Measurements from ENCODE around the gene ME3. TPM values are rescaled to one million over a fixed set of nuclear protein-coding genes. Genes with fewer than 3 reads are reported as not detected.

Gene ME3
- total RNA-seq, 1 donor = 19.9 TPM

DNA sequence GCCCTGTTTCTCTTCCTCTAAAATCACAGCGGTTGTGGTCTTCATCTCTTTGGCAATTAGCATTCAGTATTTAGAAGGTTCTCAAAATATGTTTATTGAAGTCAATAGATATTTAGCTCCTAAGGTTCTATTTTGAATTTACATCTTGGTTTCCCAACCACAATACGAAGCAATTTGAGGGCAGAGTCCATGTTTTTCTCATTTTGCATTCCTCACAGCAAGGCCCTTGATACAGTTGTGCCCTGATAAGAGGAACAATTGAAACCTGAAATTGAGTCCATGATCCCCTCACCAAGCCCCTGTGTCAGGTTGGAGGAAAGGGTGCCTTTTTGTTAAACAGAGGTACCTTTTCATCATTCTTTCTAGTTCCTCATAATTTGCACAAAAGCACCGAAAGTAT lies 166.2 kb downstream of the ME3 start:
- TF ChIP-seq, protein P1, sequence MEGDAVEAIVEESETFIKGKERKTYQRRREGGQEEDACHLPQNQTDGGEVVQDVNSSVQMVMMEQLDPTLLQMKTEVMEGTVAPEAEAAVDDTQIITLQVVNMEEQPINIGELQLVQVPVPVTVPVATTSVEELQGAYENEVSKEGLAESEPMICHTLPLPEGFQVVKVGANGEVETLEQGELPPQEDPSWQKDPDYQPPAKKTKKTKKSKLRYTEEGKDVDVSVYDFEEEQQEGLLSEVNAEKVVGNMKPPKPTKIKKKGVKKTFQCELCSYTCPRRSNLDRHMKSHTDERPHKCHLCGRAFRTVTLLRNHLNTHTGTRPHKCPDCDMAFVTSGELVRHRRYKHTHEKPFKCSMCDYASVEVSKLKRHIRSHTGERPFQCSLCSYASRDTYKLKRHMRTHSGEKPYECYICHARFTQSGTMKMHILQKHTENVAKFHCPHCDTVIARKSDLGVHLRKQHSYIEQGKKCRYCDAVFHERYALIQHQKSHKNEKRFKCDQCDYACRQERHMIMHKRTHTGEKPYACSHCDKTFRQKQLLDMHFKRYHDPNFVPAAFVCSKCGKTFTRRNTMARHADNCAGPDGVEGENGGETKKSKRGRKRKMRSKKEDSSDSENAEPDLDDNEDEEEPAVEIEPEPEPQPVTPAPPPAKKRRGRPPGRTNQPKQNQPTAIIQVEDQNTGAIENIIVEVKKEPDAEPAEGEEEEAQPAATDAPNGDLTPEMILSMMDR (IDR thresholded peaks at IDR 0.05; ENCODE audit: insufficient read depth, low read depth, low read length) = no peak
- no peak for DNase-seq (ENCODE audit: low read depth)

DNA sequence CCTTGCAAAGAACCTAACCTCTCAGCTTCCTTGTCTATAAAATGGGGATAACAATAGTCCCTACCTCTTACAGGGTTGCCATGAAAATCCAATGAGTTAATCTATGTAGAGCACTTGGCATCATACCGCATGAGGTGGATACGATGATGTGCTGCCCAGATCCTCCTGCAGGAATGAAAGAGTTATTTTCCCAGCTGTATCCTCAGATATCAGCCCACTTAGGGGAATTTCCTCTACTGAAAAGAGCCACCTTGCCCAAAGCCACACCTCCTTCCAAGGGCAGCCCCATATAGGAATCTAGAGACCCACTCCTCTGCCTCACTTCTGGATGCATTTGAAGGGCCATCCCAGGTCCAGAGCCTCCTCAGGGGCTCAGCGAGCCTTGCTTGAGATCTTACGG lies 169.3 kb downstream of the ME3 start:
- H3K4me3 ChIP-seq (ENCODE audit: low read depth, low read length) = no peak overlapping the region
- no peak for DNase-seq (ENCODE audit: low read depth)
- TF ChIP-seq, protein P1 (IDR thresholded peaks at IDR 0.05; ENCODE audit: insufficient read depth, low read depth, low read length) = no peak

More for the DNA sequence above, 166.2 kb downstream of the ME3 start:
- no peak overlapping the region for H3K4me3 ChIP-seq (ENCODE audit: low read depth, low read length)

DNA sequence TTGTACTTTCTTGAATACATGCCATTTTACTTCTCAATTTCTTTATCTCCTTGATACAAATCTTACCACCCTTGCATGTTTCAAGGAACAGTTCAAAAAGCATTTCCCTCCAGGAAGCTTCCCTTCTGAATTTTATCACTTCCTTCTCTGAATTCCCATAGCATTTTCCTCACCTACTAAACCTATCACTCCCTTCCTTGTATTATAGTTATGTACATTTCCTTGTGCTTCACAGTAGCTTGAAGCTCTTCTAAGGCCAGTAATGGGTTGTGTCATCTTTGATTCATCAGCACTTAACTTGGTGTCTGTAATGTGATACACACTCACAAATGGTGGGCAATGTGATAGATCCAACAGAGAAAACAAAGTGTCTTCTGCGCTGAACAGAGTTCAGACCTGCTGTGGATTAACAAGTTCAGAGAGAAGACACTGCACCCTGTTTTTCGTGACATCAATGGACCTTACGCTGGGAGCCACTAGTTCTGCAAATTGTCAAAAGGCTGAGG lies 170.2 kb downstream of the ME3 start:
- no peak for DNase-seq (ENCODE audit: low read depth)
- TF ChIP-seq, protein P1 (IDR thresholded peaks at IDR 0.05; ENCODE audit: insufficient read depth, low read depth, low read length) = no peak
- no peak overlapping the region for H3K4me3 ChIP-seq (ENCODE audit: low read depth, low read length)

DNA sequence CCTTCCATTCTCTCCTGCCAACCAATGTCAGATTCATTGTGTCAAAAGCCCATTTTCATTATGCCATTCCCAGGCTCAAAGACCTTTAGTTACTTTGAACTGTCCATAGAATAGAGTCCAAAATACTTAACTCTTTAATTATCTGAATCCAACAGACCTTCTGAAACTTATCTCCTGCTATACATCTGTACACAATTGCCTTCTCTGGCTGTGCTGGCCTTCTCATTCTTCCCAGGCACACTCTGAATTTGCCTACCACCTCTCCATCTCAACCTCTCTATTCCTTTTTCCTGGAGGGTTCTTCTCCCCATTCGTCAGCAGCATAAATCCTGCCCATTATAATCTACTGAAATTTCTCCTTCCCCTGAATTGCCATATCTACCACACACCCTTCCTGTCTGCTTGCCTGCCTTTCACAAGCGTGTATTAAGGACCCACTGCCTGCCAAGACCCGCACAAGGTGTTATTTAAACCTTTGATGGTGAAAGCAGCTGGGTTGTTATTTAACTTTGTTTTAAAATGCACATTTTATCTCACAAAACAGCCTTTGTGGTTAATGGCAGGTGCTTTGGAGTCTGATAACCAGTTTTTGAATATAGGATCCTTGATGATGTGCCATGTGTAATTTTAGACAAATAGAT lies 171.8 kb downstream of the ME3 start:
- TF ChIP-seq, protein P1 (IDR thresholded peaks at IDR 0.05; ENCODE audit: insufficient read depth, low read depth, low read length) = no peak
- no peak for DNase-seq (ENCODE audit: low read depth)
- no peak overlapping the region for H3K4me3 ChIP-seq (ENCODE audit: low read depth, low read length)

GRCh38 chr11:86499723-86500129 lies 172.7 kb downstream of the ME3 start:
- DNase-seq (ENCODE audit: low read depth) = no peak
- no peak overlapping the region for H3K4me3 ChIP-seq (ENCODE audit: low read depth, low read length)
- TF ChIP-seq, protein P1 (IDR thresholded peaks at IDR 0.05; ENCODE audit: insufficient read depth, low read depth, low read length) = no peak

GRCh38 chr11:86497836-86498235 lies 174.6 kb downstream of the ME3 start:
- no peak for DNase-seq (ENCODE audit: low read depth)
- TF ChIP-seq, protein P1 (IDR thresholded peaks at IDR 0.05; ENCODE audit: insufficient read depth, low read depth, low read length) = no peak
- no peak overlapping the region for H3K4me3 ChIP-seq (ENCODE audit: low read depth, low read length)

- DNase-seq (ENCODE audit: low read depth) = no peak
Measured at GRCh38 chr11:86497310-86497709, 175.1 kb downstream of the ME3 start.

More at GRCh38 chr11:86497310-86497709, 175.1 kb downstream of the ME3 start:
- H3K4me3 ChIP-seq (ENCODE audit: low read depth, low read length) = no peak overlapping the region
- TF ChIP-seq, protein P1 (IDR thresholded peaks at IDR 0.05; ENCODE audit: insufficient read depth, low read depth, low read length) = no peak
